GM12878 (cell line): ENCODE measurements around the gene LEMD1. TPM values are rescaled to one million over a fixed set of nuclear protein-coding genes. Genes with fewer than 3 reads are reported as not detected.

Experiments used
- ATAC-seq: fragments of 200-7000 bp; cut with Tn5 transposase; 3 replicates; pipeline ENCODE4 v1.9.1; 2020; ENCODE audit warnings: mild to moderate bottlenecking, moderate library complexity
- BruUV-seq: library from RNA; stranded (reverse); fragments of 400-500 nt; replicated peaks from 2 replicates; lab custom pipeline; 2021; lab: Mats Ljungman, UMichigan
- CTCF ChIA-PET: fragments of 300-600 bp; sonication (Branson Sonifier 250); formaldehyde crosslinking; extraction: SDS; loops from one replicate; lab custom pipeline; 2021; ENCODE audit warnings: inconsistent platforms; lab: Yijun Ruan, JAX
- POLR2A ChIA-PET: fragments of 350-600 bp; formaldehyde crosslinking; extraction: SDS; loops from one replicate; lab custom pipeline; 2021; ENCODE audit warnings: inconsistent platforms; lab: Charles Lee
- RAD21 ChIA-PET: fragments of 300-600 bp; sonication (Branson Sonifier 250); formaldehyde crosslinking; loops from one replicate; lab custom pipeline; 2023; ENCODE audit warnings: antibody characterized with exemption; ENCODE audit not compliant: unreplicated experiment; lab: Charles Lee
- SMC1A ChIA-PET: fragments of 300-600 bp; sonication (Branson Sonifier 250); formaldehyde crosslinking; loops from one replicate; lab custom pipeline; 2023; ENCODE audit not compliant: unreplicated experiment, uncharacterized antibody; lab: Charles Lee
- DNase-seq: peaks from one replicate; pipeline ENCODE4 v3.0.0-alpha.2; 2011; ENCODE audit warnings: low read depth, low spot score
- FAIRE-seq: peaks from 3 replicates; lab custom pipeline; 2011; peaks lifted over from hg19 to GRCh38; lab: Jason Lieb, UNC
- H2AFZ ChIP-seq: 2 replicates; pipeline ENCODE4 v1.6.0; 2011; ENCODE audit warnings: low read depth, low read length, control low read depth; ENCODE audit not compliant: control insufficient read depth
- H3K27ac ChIP-seq: 2 replicates; pipeline ENCODE4 v1.5.1; 2011; ENCODE audit warnings: control low read depth; ENCODE audit not compliant: control insufficient read depth, insufficient read depth
- H3K27me3 ChIP-seq, 2 experiments: replicated peaks in 1 of 2; 2 replicates each; pipeline versions ENCODE4 v1.6.0 to v1.6.1; 2011; ENCODE audit warnings: low read length in 1 of 2; ENCODE audit not compliant: control insufficient read depth in 2 of 2, insufficient read depth in 2 of 2
- H3K36me3 ChIP-seq, 2 experiments: 2 replicates each; pipeline ENCODE4 v1.5.1; 2011; ENCODE audit warnings: low read length in 1 of 2; ENCODE audit not compliant: control insufficient read depth in 2 of 2, insufficient read depth in 2 of 2
- H3K4me1 ChIP-seq: 2 replicates; pipeline ENCODE4 v1.6.1; 2011; ENCODE audit warnings: mild to moderate bottlenecking, low read length, moderate library complexity, mixed read lengths; ENCODE audit not compliant: control insufficient read depth, insufficient read depth
- H3K4me2 ChIP-seq: 2 replicates; pipeline ENCODE4 v1.6.0; 2011; ENCODE audit warnings: control low read depth; ENCODE audit not compliant: control insufficient read depth, insufficient read depth
- H3K4me3 ChIP-seq: fragments of 200-600 bp; sonication (generic); 2 replicates; pipeline ENCODE4 v1.5.1; 2016
- H3K79me2 ChIP-seq: 2 replicates; pipeline ENCODE4 v1.6.0; 2011; ENCODE audit warnings: low read length; ENCODE audit not compliant: control insufficient read depth, insufficient read depth
- H3K9ac ChIP-seq: 2 replicates; pipeline ENCODE4 v1.8.0; 2011; ENCODE audit warnings: low read length, control low read depth, mixed read lengths; ENCODE audit not compliant: control insufficient read depth, insufficient read depth
- H3K9me3 ChIP-seq: replicated peaks from 3 replicates; pipeline ENCODE4 v1.5.1; 2011; ENCODE audit warnings: mild to moderate bottlenecking, low read length; ENCODE audit not compliant: control insufficient read depth, insufficient read depth
- H4K20me1 ChIP-seq: 2 replicates; pipeline ENCODE4 v1.6.0; 2011; ENCODE audit not compliant: control insufficient read depth, insufficient read depth
- FOXM1 ChIP-seq: IDR thresholded peaks from 2 replicates; pipeline ENCODE4 v1.6.1; 2012; ENCODE audit warnings: low read depth, mild to moderate bottlenecking, inconsistent platforms, low read length, moderate library complexity
- MTA3 ChIP-seq: IDR thresholded peaks from 2 replicates; pipeline ENCODE4 v1.6.1; 2012; ENCODE audit warnings: low read length, inconsistent platforms, borderline replicate concordance
- PAX8 ChIP-seq: fragments of 450-650 bp; IDR thresholded peaks from 2 replicates; pipeline ENCODE4 v1.6.1; 2017; ENCODE audit warnings: mild to moderate bottlenecking, moderate library complexity
- RELB ChIP-seq: fragments of 450-650 bp; IDR thresholded peaks from 2 replicates; pipeline ENCODE4 v1.6.1; 2017; ENCODE audit warnings: low read depth, mild to moderate bottlenecking, moderate library complexity
- ZBED1 ChIP-seq: IDR thresholded peaks from 2 replicates; pipeline ENCODE4 v1.6.1; 2016; ENCODE audit warnings: borderline replicate concordance
- WGBS: methylation state at CpG from one replicate; pipeline ENCODE4 v1.1.6; 2016; ENCODE audit warnings: low lambda C conversion rate; ENCODE audit not compliant: insufficient replicate concordance, insufficient coverage; ENCODE audit errors: missing lambda C conversion rate; 5-methylcytosine and 5-hydroxymethylcytosine counted together
- in situ Hi-C: fragments of 300-500 bp; cut with MboI; formaldehyde crosslinking; loops from 9 replicates; pipeline ENCODE4 v1.14.3; 2018; ENCODE audit warnings: mixed read lengths
- intact Hi-C: fragments of 100-400 bp; cut with micrococcal nuclease; formaldehyde crosslinking; loops from one replicate; pipeline ENCODE4 v1.14.2; 2022; ENCODE audit not compliant: unreplicated experiment
- polyA plus RNA-seq, 11 experiments: library from polyadenylated mRNA; depleted of rRNA in 4 of 11; unstranded in 6 of 11; stranded (reverse) in 5 of 11; fragments of >200 nt; fragmentation: Nextera tagmentation in 4 of 11; fragmentation: Illumina TruSeq in 1 of 11; extraction: Ambion mirVana in 4 of 11; extraction: Trizol in 1 of 11; gene quantifications; 1 replicate in 1 of 11; 2 replicates in 10 of 11; pipeline versions ENCODE4 v1.2.1 to v1.2.3, GENCODE V29; 2011 to 2016; ENCODE audit warnings: inconsistent platforms in 2 of 11, missing spikeins in 2 of 11, low read depth in 1 of 11
- total RNA-seq, 4 experiments: library from RNA; depleted of rRNA in 3 of 4; stranded (reverse); fragments of >200 nt in 3 of 4; fragmentation: Illumina TruSeq in 1 of 4; extraction: Trizol in 1 of 4; gene quantifications; 2 replicates each; pipeline versions ENCODE4 v1.2.1 to v1.2.3, GENCODE V29; 2013 to 2021
- TF ChIP-seq, protein P1 (sequence below): fragments of 450-650 bp; formaldehyde crosslinking; IDR thresholded peaks from 2 replicates; pipeline ENCODE4 v1.5.0; 2022; ENCODE audit warnings: mild to moderate bottlenecking, missing genetic modification characterization
- TF ChIP-seq, protein P2 (sequence below): fragments of 450-650 bp; IDR thresholded peaks from 2 replicates; pipeline ENCODE4 v1.6.1; 2016; ENCODE audit warnings: mild to moderate bottlenecking, moderate library complexity, borderline replicate concordance

The LEMD1 gene
- total and polyA plus RNA-seq, 10 of the 15 experiments (the other 5 are each of a cell fraction or from before 2014, with no cell fraction given) = 0.19 to 1.2 (median 0.26) TPM; not detected in 7

DNA sequence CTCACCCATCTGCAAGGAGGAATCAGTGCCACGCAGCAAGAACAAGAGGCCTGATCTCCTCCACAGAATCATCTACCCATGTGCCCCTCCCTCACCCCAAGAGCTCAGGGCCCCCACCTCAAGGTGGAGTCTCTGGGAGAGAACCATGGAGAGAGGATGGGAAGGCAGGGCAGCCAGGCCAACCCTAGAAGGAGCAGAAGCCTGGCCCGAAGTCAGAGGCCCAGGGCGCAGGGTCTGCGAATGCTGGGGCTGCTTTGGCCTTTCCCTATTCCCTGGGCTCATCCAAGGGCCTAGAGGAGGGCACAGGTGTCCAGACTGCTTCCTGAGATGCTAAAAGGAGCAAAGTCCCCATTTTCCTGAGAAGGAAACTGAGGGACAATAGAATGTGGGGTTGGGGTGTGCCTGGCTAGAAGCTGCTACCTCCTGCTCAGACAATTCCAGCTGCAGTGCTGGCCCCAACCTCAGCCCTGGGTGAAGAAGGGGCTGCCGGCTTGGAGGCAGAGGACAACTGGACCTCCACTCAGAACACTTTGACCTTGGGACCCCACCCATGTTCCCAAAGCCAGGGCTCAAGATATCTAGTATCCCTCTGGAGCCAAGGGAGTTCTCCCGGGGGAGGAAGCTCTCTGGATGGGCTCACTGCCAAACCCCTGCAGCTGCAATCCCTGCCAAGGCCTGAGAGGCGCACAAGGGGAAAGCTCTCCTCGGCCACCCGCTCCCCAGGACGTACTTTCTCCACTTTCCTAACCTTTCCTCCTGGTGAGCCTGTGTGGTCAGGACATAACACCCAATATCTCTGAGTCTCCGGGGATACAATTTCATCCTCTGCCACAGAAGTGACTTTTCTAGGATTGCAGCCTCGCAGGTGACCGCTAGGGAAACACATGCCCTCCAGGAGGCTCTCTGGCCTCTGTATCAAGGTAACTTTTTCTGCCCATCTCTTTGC is 16.6 kb upstream of the LEMD1 start (continued):
- TF ChIP-seq, protein P1, sequence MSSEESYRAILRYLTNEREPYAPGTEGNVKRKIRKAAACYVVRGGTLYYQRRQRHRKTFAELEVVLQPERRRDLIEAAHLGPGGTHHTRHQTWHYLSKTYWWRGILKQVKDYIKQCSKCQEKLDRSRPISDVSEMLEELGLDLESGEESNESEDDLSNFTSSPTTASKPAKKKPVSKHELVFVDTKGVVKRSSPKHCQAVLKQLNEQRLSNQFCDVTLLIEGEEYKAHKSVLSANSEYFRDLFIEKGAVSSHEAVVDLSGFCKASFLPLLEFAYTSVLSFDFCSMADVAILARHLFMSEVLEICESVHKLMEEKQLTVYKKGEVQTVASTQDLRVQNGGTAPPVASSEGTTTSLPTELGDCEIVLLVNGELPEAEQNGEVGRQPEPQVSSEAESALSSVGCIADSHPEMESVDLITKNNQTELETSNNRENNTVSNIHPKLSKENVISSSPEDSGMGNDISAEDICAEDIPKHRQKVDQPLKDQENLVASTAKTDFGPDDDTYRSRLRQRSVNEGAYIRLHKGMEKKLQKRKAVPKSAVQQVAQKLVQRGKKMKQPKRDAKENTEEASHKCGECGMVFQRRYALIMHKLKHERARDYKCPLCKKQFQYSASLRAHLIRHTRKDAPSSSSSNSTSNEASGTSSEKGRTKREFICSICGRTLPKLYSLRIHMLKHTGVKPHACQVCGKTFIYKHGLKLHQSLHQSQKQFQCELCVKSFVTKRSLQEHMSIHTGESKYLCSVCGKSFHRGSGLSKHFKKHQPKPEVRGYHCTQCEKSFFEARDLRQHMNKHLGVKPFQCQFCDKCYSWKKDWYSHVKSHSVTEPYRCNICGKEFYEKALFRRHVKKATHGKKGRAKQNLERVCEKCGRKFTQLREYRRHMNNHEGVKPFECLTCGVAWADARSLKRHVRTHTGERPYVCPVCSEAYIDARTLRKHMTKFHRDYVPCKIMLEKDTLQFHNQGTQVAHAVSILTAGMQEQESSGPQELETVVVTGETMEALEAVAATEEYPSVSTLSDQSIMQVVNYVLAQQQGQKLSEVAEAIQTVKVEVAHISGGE (CRISPR knock-in tag) = no peak

GRCh38 chr1:205437570-205437969 is 15.7 kb upstream of the LEMD1 start:
- BruUV-seq = no TSS peak
- 37% methylated on average over 2 of the region's 2 CpGs for WGBS
- SMC1A ChIA-PET = interaction anchor here (5.0 kb wide), 1 partner anchor 43 kb away, joined by 35 read pairs; no protein-coding TSS in a partner anchor
- no peak for TF ChIP-seq ZBED1
- TF ChIP-seq, protein P2, sequence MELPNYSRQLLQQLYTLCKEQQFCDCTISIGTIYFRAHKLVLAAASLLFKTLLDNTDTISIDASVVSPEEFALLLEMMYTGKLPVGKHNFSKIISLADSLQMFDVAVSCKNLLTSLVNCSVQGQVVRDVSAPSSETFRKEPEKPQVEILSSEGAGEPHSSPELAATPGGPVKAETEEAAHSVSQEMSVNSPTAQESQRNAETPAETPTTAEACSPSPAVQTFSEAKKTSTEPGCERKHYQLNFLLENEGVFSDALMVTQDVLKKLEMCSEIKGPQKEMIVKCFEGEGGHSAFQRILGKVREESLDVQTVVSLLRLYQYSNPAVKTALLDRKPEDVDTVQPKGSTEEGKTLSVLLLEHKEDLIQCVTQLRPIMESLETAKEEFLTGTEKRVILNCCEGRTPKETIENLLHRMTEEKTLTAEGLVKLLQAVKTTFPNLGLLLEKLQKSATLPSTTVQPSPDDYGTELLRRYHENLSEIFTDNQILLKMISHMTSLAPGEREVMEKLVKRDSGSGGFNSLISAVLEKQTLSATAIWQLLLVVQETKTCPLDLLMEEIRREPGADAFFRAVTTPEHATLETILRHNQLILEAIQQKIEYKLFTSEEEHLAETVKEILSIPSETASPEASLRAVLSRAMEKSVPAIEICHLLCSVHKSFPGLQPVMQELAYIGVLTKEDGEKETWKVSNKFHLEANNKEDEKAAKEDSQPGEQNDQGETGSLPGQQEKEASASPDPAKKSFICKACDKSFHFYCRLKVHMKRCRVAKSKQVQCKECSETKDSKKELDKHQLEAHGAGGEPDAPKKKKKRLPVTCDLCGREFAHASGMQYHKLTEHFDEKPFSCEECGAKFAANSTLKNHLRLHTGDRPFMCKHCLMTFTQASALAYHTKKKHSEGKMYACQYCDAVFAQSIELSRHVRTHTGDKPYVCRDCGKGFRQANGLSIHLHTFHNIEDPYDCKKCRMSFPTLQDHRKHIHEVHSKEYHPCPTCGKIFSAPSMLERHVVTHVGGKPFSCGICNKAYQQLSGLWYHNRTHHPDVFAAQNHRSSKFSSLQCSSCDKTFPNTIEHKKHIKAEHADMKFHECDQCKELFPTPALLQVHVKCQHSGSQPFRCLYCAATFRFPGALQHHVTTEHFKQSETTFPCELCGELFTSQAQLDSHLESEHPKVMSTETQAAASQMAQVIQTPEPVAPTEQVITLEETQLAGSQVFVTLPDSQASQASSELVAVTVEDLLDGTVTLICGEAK = no peak
- TF ChIP-seq MTA3 = no peak
- no peak for TF ChIP-seq RELB
- no peak for TF ChIP-seq PAX8
- no peak for TF ChIP-seq FOXM1

More at GRCh38 chr1:205437570-205437969, 15.7 kb upstream of the LEMD1 start:
- H2AFZ ChIP-seq = no peak overlapping the region
- H3K4me1 ChIP-seq = peaks cover 20% of the 10 kb centered on the region
- no peaks in the 10 kb centered on the region for H3K79me2 ChIP-seq
- FAIRE-seq = no peak
- no peak overlapping the region for H3K9ac ChIP-seq
- in situ Hi-C loops (no loop called here), intact Hi-C loops (loop anchor here (5.0 kb wide), 1 partner anchor 100 kb away; no protein-coding TSS in a partner anchor)
- H3K27ac ChIP-seq = no peak overlapping the region
- CTCF ChIA-PET = interaction anchor here (0.6 to 2.8 kb wide), 4 partner anchors 16 to 100 kb away, joined by 3 to 11 read pairs (median 4); partner anchors contain the start of gene LEMD1
- H4K20me1 ChIP-seq = no peaks in the 10 kb centered on the region
- no peaks in the 10 kb centered on the region for H3K36me3 ChIP-seq
- H3K9me3 ChIP-seq = no peaks in the 10 kb centered on the region
- RAD21 ChIA-PET = interaction anchor here (0.7 to 5.5 kb wide), 2 partner anchors 40 to 47 kb away, joined by 3 to 37 read pairs; no protein-coding TSS in a partner anchor
- POLR2A ChIA-PET = interaction anchor here (0.5 kb wide), 1 partner anchor 48 kb away, joined by 6 read pairs; no protein-coding TSS in a partner anchor
- ATAC-seq = no peak
- H3K4me3 ChIP-seq = no peak overlapping the region
- no peak for DNase-seq
- H3K27me3 ChIP-seq = peaks cover 0 to 3% of the 10 kb centered on the region in 2 experiments; a peak in 1 of 4 replicates
- H3K4me2 ChIP-seq = no peak overlapping the region
